Activated CD8-positive, alpha-beta memory T cell treated with anti-CD3 and anti-CD28 coated beads for 24 hours (primary cell): ENCODE measurements around the gene TGM5.

Experiments used
- DNase-seq: peaks from one replicate; pipeline ENCODE4 v3.0.0-alpha.2; 2020

Gene TGM5

DNA sequence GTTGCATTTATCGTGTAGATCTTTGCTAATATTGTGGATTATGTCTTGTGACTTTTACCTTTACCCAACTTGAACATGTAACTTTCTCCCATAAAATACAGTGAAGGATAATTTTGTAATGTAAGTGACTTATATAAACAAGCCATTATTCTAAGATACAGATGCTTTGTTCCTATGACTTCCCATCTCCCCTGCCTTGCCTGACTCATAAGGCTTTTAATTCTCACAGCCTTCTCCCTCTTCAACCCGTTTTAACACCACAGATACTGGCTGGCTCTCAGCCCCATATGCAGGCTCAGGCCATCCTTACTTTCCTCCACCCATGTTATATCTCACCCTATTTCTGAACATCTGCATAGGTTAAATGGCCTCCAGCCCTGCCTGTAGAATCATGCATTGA is 77.4 kb downstream of the TGM5 start:
- no peak for DNase-seq

DNA sequence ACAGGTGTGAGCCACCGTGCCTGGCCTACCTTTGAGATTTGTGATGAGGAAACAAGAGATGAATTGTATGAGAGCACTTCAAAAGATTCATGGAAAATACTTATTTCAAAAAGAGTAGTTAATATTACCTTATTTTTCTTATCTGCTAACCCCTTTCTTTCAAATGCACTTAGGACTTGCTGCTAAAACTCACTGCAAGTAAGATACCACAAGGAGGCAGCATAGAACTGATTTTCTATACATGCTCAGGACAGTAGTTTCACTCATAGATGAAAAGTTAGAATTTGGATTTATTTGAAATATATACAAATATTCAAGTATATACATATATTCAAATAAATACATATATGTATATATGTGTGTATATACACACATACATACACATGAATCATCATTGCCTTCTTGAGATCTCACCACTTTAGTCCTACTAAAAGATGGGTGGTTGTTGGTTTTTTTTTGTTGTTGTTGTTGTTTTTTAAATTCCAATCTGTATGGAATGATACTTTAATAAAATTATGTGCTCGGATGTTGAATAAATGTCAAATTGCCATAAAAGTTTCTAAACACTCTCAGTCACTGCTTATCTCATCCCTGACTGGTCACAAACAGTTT is 79.1 kb downstream of the TGM5 start:
- no peak for DNase-seq

DNA sequence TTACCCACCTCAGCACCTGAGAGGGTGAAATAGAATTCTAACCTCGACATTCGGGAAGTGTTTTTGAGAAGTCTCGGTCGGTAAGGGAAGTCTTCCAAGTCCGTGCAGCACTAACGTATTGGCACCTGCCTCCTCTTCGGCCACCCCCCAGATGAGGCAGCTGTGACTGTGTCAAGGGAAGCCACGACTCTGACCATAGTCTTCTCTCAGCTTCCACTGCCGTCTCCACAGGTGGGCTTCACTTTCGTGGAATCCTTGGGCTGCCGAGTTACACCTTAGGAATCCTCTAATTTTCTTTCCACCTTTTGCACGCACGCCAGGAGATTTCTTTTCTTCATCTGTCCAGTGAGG is 80.8 kb downstream of the TGM5 start:
- no peak for DNase-seq

DNA sequence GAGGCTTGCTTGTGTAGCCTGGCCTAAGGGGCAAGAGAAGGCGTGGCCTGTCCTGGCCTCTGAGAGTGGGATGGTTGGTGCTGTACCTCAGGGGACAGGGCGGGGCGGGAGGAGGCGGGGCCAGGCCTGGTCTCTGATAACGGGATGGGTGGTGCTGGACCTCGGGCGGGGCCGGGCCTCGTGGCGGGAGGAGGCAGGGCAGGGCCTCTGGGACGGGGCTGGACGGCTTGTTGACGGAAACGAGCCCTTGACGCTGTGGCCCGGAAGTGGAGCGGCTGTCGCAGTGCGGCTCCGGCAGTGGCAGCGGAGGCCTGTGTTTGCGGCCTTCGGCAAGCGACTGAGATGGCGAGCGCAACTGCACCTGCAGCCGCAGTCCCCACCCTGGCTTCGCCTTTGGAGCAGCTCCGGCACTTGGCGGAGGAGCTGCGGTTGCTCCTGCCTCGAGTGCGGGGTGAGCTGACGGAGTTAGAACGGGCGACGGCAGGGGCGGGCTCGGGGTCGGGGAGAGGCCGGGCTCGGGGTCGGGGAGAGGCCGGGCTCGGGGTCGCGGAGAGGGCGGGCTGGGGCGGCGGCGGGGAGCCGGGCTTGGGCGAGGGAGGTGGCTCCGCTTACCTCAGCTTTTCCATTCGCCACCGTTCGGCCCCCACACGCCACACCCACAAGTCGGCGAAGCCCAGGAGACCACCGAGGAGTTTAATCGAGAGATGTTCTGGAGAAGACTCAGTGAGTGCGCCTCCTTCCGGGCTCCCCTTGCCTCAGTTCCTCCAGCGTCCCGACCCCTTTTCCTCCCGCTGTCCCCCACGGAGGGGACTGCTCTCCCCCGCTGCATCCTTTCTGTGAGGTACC is 81.3 kb downstream of the TGM5 start, which contains the start of gene CCNDBP1:
CCNDBP1 (plus strand) TSS at position 247 of the 846 bp plus-strand sequence; CDS start at position 343, 96 bp downstream.
- peak; percentile 96 for DNase-seq

DNA sequence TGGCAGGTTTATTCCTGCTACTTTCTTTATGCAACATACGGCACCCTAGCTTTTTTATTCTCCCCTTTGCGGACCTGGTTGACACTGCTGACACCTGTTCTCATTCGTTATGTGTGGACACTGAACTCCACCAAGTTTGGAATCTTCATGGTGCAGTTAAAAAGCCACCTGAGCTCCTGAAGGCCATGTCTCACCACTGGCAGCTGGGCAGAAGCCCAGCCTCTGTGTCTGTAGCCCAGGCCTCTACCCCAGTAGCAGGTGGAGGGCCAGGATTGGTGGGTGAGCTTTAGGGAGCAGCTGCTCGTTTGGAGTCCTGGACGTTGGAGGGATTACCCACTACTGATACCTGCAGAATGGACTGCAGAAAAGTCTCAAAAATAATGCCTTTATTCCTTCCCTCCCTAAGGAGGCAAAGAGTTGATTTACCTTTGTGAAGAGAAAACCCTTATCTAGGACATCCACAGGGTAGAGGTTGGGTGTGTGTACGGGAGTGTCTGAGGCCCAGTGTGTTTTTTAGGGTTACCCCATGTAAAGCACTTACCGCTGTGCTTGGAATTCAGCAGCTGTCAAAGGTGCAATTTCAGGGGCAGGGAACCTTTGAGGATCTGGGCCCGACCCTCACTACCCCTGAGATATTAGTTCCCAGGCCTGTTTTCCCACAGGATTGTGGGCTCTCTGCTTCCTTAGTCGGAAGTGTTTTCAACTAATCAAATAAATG is 82.2 kb downstream of the TGM5 start:
- no peak for DNase-seq

DNA sequence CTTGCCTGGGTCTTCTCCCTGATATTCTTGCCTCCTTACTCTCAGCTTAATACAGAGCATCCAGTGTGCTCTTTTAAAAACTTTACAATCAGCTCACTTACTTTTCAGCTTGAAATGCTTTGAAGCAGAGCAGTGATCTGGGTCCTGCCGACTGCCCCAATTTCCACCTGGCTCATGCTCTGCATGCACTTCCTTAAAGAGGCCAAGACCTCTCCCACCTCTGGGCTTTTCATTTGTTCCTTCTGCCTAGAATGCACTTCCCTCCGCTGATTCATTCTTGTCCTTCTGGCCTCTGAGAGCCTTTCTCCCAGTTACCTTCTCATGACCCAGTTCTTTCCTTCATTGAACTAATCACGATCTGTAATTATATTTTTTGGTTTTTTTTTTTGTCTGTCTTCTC is 83.5 kb downstream of the TGM5 start:
- DNase-seq: no peak
